Kidney (tissue), 14 donors: ENCODE measurements around the gene SQOR. TPM values are rescaled to one million over a fixed set of nuclear protein-coding genes. Genes with fewer than 3 reads are reported as not detected.

Experiments used
- DNase-seq, 5 donors: peaks; one replicate each; pipeline ENCODE4 v3.0.0-alpha.2; 2013 to 2020
- FAIRE-seq: peaks from 2 replicates; lab custom pipeline; 2012; peaks lifted over from hg19 to GRCh38; lab: Jason Lieb, UNC
- H3K27ac ChIP-seq, 2 donors: one replicate each; pipeline ENCODE4 v1.7.0; 2013; ENCODE audit warnings: low read depth in 2 of 2, low read length in 2 of 2, inconsistent platforms in 1 of 2
- H3K27me3 ChIP-seq: one replicate; pipeline ENCODE4 v1.7.1; 2013; ENCODE audit warnings: low read length, inconsistent platforms; ENCODE audit not compliant: control insufficient read depth, insufficient read depth
- H3K36me3 ChIP-seq, 3 donors: one replicate each; pipeline versions ENCODE4 v1.7.0 to v1.7.1; 2013; ENCODE audit warnings: low read length in 3 of 3, control low read depth in 1 of 3, inconsistent platforms in 1 of 3; ENCODE audit not compliant: insufficient read depth in 3 of 3, control insufficient read depth in 2 of 3
- H3K4me1 ChIP-seq, 3 donors: one replicate each; pipeline versions ENCODE4 v1.7.0 to v1.7.1; 2013; ENCODE audit warnings: low read length in 3 of 3, inconsistent platforms in 1 of 3, low read depth in 1 of 3; ENCODE audit not compliant: control insufficient read depth in 2 of 3, insufficient read depth in 2 of 3
- H3K4me3 ChIP-seq, 3 donors: one replicate each; pipeline versions ENCODE4 v1.7.0 to v1.8.1; 2013; ENCODE audit warnings: low read length in 3 of 3, control low read depth in 1 of 3, inconsistent platforms in 1 of 3
- H3K9ac ChIP-seq, 3 donors: one replicate each; pipeline versions ENCODE4 v1.7.0 to v1.7.1; 2013; ENCODE audit warnings: low read length in 3 of 3, control low read depth in 1 of 3, inconsistent platforms in 1 of 3
- H3K9me3 ChIP-seq, 3 donors: one replicate each; pipeline versions ENCODE4 v1.7.0 to v1.7.1; 2013; ENCODE audit warnings: low read length in 3 of 3, control low read depth in 1 of 3, inconsistent platforms in 1 of 3; ENCODE audit not compliant: control insufficient read depth in 2 of 3, insufficient read depth in 1 of 3
- intact Hi-C: fragments of 100-400 bp; cut with DNase I; formaldehyde crosslinking; loops from one replicate; pipeline ENCODE4 v1.11.1; 2022
- polyA plus RNA-seq: library from polyadenylated mRNA; stranded (reverse); fragments of 350-450 nt; fragmentation: Illumina TruSeq; extraction: RNeasy Lipid Tissue Mini Kit (QIAGEN cat#74804); gene quantifications from one replicate; pipeline ENCODE4 v1.2.3, GENCODE V29; 2014; ENCODE audit warnings: low read depth, low replicate concordance; ENCODE audit not compliant: insufficient read depth
- total RNA-seq: library from RNA; stranded (reverse); fragmentation: NEBNext Ultra II Directional; extraction: Animal tissue kit (Norgen Biotek cat#: 25700); gene quantifications from one replicate; pipeline ENCODE4 v1.2.1, GENCODE V29; 2021
- TF ChIP-seq, protein P1 (sequence below): IDR thresholded peaks from 3 replicates; pipeline ENCODE4 v1.5.1; 2012; ENCODE audit warnings: mild to moderate bottlenecking, moderate library complexity, borderline replicate concordance; ENCODE audit not compliant: insufficient read depth; ENCODE audit errors: extremely low read depth
- donor health status: control.
- donor health status: control.
- donor health status: control.
- donor health status: control.
- donor health status: control.
- donor health status: DM: yes; HTN: yes; CAD: no.
- donor health status: Normal renal cell carcinoma (clear cell type).

The SQOR gene
- total and polyA plus RNA-seq, 2 donors from 2014 or later = 43.4 to 67.5 TPM

- peak overlapping the region; percentile 89 for H3K27ac ChIP-seq
These were observed 2.8 kb downstream of the SQOR start for GRCh38 chr15:45637552-45638033.

DNA sequence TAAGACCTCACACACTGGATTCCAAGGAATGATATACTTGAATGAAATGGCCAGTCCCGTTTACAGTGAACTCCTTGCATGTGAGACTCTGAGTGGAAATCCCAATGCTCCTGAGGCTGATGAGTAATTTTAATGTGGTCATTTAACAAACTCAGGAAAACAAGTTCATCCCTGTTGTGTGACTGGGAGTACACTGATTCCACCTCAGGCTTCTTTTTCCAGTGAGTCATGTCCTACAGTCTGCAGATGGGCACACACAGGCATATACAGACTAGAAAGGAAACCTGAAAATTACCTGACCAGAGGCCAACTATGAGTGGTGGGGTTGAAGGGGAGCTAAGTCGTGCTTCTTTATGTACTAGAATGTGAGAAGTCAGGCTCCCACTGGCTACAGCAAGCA, 5.8 kb downstream of the SQOR start:
- Histone ChIP-seq H3K27me3 (no peaks in the 10 kb centered on the region), H3K27ac (peak overlapping the region in 1 of 2 donors; percentile 32), H3K36me3 (no peaks in the 10 kb centered on the region), H3K9ac (no peak overlapping the region), H3K9me3 (no peaks in the 10 kb centered on the region), H3K4me3 (no peak overlapping the region), H3K4me1 (peaks cover 0 to 26% (median 17%) of the 10 kb centered on the region in 3 donors)
- TF ChIP-seq, protein P1, sequence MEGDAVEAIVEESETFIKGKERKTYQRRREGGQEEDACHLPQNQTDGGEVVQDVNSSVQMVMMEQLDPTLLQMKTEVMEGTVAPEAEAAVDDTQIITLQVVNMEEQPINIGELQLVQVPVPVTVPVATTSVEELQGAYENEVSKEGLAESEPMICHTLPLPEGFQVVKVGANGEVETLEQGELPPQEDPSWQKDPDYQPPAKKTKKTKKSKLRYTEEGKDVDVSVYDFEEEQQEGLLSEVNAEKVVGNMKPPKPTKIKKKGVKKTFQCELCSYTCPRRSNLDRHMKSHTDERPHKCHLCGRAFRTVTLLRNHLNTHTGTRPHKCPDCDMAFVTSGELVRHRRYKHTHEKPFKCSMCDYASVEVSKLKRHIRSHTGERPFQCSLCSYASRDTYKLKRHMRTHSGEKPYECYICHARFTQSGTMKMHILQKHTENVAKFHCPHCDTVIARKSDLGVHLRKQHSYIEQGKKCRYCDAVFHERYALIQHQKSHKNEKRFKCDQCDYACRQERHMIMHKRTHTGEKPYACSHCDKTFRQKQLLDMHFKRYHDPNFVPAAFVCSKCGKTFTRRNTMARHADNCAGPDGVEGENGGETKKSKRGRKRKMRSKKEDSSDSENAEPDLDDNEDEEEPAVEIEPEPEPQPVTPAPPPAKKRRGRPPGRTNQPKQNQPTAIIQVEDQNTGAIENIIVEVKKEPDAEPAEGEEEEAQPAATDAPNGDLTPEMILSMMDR = no peak
- DNase-seq = no peak
- FAIRE-seq = no peak
- intact Hi-C loops = no loop called here

More at GRCh38 chr15:45637552-45638033, 2.8 kb downstream of the SQOR start:
- intact Hi-C loops = no loop called here
- H3K9ac ChIP-seq = peak overlapping the region in 1 of 3 donors; percentile 63
- no peaks in the 10 kb centered on the region for H3K27me3 ChIP-seq
- no peaks in the 10 kb centered on the region for H3K9me3 ChIP-seq
- DNase-seq (peak in 2 of 5 donors; percentile 46 to 79), FAIRE-seq (no peak)
- H3K4me1 ChIP-seq = peaks cover 0 to 29% (median 19%) of the 10 kb centered on the region in 3 donors
- peak overlapping the region; percentile 39 to 61 (median 53) for H3K4me3 ChIP-seq
- H3K36me3 ChIP-seq = no peaks in the 10 kb centered on the region
- TF ChIP-seq, protein P1 = no peak

DNA sequence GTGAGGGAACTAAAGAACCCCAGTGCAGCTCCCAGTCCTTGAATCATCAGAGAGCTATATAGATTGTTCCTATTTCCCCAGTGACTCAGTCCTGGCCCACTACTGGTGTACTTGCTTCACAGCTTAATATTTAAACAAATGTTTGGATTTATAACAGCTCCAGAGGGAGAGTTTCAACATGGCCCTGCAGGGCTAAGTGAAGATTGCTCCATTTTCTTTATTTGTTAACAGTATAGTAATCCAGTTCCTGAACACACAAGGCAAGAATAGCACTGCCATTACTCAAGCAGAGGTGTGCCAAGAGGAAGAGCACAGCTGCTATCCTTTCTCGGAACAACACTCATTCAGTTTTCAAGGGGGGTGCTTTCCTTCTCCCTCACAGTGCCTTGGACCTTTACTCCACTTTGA, 6.5 kb downstream of the SQOR start:
- H3K4me1 ChIP-seq = peaks cover 0 to 26% (median 20%) of the 10 kb centered on the region in 3 donors
- peak overlapping the region; percentile 32 to 58 for H3K27ac ChIP-seq
- TF ChIP-seq, protein P1 = peak; percentile 7
- intact Hi-C loops = no loop called here
- no peak overlapping the region for H3K4me3 ChIP-seq
- no peaks in the 10 kb centered on the region for H3K27me3 ChIP-seq
- no peak for FAIRE-seq
- no peaks in the 10 kb centered on the region for H3K9me3 ChIP-seq
- H3K9ac ChIP-seq = no peak overlapping the region
- no peak for DNase-seq
- H3K36me3 ChIP-seq = no peaks in the 10 kb centered on the region
